RCC 7860 (cell line): ENCODE measurements around the gene WFS1.
A peak's percentile ranks its signal among the peaks of the same experiment; 100 is the strongest.

ENCODE experiments used
- DNase-seq: peaks from one replicate; pipeline ENCODE4 v3.0.0-alpha.2; 2015; ENCODE audit warnings: low spot score
- FAIRE-seq: peaks from 2 replicates; lab custom pipeline; 2012; peaks lifted over from hg19 to GRCh38; lab: Jason Lieb, UNC

WFS1 gene, protein sequence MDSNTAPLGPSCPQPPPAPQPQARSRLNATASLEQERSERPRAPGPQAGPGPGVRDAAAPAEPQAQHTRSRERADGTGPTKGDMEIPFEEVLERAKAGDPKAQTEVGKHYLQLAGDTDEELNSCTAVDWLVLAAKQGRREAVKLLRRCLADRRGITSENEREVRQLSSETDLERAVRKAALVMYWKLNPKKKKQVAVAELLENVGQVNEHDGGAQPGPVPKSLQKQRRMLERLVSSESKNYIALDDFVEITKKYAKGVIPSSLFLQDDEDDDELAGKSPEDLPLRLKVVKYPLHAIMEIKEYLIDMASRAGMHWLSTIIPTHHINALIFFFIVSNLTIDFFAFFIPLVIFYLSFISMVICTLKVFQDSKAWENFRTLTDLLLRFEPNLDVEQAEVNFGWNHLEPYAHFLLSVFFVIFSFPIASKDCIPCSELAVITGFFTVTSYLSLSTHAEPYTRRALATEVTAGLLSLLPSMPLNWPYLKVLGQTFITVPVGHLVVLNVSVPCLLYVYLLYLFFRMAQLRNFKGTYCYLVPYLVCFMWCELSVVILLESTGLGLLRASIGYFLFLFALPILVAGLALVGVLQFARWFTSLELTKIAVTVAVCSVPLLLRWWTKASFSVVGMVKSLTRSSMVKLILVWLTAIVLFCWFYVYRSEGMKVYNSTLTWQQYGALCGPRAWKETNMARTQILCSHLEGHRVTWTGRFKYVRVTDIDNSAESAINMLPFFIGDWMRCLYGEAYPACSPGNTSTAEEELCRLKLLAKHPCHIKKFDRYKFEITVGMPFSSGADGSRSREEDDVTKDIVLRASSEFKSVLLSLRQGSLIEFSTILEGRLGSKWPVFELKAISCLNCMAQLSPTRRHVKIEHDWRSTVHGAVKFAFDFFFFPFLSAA

DNA sequence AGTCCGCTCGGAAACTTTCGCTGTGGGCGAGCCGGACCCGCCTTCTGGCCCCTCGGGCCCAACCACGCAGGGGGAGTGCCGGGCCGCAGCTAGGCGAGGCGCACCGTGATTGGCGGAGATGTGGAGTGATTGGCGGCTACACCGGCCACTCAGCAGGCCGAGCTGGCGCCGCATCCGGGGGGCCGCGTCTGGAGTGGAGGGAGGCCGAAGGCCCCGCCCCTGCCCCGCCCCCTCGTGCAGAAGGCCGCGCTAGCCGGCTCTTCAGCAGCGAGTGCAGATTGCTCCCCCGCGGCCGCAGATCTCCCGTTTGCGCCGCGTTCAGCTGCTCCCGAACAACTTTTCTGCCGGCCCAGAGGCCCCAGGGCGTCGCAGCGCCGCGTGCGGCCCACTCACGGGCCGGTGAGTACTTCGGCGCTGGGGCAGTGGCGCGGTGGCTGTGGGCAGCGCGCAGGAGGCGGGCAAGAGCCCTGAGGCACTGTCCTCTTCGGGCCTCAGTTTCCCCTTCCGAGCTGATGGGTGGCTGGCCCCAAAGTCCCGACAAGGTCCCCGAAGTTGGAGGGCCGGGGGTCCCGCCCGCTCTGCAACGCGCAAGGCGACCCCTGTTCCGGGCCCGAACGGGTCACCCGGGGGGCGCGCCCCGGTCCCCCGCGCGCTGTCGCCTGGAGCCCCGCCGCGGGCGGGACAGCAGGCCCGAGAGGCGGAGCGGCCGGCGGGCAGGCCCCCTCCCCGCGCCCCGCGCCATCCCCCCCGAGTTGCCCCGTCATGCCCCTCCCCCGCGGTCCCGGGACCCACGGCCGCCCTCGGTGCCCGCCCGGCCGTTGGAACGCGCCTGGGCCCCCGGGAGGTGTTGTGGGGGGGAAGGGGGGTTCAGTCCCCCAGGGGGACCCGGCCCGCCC lies at the start of gene WFS1:
TSS of gene WFS1 (plus strand) at position 235 of the 896 bp plus-strand sequence. CDS start 7,606 bp downstream, outside the sequence.
- FAIRE-seq: peak; percentile 60

DNA sequence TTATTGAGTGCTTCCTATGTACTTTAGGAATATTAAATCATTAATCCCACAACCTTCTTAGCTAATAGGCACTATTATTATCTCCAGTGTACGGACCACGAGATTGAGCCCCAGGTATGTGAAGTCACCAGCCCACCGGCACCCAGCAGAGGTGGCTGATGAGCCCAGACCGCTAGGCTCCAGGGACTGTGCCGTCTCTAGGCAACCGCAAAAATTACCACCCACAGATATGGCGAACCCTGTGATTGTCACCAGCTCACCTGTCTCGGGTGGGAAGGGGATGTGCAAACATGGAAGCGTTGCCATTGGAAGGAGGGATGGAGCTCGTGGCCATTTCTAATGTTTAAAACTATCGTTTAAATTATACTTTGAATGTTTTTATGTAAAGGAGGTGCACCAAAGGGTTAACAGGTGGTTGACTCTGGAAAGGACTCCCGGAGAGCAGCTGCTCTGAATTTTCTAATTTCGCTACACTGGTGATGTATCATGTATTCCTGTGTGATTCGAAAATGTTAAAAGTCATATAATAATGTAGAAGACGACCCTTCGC lies 48.3 kb upstream of the WFS1 start:
- no peak for FAIRE-seq
- DNase-seq: no peak

More for the DNA sequence above, at the start of gene WFS1:
- DNase-seq: peak; percentile 94

DNA sequence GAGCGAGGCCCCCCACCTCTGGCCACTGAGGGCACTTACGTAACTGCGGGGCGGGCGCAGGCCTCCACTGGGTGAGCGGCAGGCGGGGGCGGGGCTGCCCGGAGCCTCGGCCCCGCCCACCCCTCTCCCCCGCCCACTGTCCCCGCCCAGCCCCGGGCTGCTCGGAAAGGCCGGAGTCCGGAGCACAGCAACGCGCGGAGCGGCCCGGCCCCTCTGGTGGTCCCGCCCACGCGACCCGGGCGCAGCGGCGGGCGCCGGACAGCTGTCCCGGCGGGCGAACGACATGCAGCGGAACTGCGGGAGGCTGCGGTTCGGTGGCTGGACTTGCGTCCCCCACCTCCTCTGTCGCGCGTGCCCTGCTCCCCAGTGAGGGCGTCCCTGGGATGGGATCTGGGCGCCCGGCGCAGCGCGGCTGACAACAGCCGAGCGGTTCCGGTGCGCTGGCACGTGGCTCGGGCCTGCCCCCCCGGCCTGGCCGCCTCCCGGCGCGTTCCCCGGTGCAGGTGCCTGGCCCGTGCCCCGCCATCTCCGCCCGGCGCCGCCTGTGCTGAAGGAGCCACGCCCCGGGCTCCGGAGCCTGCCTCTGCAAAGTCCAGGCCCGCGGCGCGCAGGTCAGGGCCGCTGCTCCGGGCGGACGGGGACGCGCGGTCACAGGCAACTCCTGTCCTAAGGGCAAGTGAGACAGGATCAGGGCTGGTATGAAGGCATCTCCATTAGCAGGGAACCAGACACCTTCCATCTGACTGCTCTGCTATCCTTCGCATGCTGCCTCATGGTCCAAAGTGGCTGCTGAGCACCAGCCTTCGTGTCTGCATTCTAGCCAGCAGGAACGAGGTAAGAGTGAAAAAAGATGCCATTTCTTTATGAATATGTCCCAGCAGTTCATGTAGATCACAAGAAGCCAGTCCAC lies 47.5 kb upstream of the WFS1 start:
- DNase-seq (no peak), FAIRE-seq (no peak)

DNA sequence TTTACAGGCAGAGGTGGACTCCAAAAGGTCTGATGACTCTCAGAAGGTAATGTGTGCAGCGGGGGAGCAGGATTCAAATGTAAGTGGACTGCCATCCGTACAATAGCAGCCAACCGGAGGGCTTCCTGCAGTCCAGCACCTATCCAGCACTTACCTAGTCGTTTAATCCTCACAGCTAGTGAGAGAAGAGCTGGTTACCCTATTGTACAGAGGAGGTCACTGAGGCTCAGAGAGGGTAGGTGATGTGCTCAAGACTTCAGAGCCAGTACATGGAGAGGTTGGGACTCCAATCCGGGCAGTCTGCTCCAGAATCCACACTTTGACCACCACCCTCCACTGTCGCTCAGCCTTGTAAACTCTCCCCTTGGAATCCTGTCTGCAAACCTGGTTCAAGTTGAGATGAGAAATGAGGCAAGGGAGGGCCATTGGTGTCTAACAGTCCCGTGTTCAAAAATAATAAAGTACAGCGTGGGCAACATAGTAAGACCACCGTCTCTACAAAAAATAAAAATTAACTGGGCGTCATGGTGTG lies 46.8 kb upstream of the WFS1 start:
- FAIRE-seq: no peak
- DNase-seq: no peak

DNA sequence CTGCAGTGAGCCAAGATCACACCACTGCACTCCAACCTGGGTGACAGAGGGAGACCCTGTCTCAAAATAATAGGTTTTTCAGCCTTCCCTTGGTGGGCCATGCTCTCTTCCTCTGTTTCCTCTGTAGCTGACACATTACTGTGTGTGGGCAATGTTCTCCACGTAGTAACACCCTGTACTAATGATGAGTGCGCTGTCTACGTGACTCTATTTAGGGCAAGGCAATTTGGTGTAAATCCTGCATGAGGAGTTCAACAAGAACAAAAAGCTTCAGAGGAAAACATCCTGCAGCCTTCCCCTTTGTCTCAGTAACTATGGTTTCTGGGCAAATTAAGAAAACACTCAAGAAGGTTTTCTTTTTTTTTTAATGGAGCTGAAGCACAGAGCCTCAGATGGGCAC lies 44.9 kb upstream of the WFS1 start:
- no peak for FAIRE-seq

DNA sequence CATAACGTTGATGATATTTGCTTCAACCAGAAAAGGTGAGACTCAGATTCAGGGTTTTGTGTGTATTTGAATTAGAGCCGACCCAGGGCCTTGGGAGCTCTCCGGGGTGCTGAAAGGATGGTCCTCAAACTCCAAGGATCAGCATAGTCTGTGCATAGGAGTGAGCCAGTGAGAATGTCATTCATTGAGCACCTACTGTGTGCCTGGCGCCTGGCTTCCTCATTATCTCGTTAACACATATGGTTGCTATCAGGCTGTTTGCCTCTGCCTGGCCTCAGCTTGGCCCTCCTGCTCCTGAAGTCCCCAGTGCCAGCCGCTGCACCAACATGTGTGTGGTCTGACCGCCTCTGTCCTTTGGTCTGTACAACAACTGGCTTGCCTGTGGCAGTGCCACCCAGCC lies 44.2 kb upstream of the WFS1 start:
- no peak for DNase-seq
- FAIRE-seq: no peak

More for the DNA sequence above, 44.9 kb upstream of the WFS1 start:
- no peak for DNase-seq

DNA sequence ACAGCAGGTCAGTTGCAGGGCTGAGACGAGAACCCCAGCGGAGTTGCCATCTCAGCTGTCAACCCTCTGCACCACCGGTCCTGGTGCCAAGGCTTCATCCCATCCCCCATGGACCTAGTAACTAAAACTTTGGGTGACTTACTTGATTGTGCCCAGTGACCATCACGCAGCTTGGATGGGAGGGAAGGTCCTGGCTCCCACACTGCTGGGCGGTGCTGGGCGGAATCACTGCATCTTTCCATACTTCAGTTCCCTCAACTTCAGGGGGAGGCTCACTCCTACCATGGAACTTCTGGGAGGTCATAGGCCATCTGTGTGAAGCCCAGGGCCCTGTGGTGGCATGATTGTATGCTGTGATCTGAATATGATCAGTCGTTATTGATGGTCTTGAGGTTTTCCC lies 43.1 kb upstream of the WFS1 start:
- DNase-seq (no peak), FAIRE-seq (no peak)

DNA sequence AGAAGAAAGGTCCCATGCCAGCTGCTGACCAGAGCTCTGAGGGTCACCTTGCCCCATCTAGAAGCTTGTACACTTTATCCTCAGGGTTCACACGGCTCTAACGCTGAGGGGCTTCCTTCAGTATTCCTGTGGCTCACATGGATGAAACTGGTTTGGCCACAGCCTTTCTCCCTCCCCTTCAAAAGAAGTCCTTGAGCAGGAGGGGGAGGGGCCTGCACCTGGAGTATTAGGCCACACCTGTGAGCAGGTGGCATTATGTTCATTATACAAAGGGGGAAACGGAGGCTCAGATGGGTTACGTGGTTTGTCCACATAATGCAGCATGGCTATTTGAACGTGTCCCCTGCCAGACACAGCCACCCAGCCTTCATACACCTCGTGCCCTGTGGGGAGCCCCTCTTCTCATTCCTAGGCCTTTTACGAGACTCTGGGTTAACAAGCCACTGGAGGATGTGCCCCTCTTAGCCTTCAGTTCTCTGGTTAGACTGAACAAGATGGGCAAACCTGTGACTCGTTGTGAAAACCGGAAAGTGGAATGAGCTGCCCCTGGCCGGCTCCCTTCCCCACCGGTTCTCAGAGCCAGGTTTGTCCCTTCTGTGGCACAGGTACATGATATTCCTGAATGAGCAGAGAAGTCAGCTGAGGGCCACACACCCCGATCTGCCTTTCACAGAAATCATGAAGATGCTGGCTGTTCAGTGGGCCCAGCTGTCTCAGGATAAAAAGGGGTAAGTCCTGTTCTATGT lies 42.1 kb upstream of the WFS1 start:
- FAIRE-seq: no peak
- DNase-seq: no peak

DNA sequence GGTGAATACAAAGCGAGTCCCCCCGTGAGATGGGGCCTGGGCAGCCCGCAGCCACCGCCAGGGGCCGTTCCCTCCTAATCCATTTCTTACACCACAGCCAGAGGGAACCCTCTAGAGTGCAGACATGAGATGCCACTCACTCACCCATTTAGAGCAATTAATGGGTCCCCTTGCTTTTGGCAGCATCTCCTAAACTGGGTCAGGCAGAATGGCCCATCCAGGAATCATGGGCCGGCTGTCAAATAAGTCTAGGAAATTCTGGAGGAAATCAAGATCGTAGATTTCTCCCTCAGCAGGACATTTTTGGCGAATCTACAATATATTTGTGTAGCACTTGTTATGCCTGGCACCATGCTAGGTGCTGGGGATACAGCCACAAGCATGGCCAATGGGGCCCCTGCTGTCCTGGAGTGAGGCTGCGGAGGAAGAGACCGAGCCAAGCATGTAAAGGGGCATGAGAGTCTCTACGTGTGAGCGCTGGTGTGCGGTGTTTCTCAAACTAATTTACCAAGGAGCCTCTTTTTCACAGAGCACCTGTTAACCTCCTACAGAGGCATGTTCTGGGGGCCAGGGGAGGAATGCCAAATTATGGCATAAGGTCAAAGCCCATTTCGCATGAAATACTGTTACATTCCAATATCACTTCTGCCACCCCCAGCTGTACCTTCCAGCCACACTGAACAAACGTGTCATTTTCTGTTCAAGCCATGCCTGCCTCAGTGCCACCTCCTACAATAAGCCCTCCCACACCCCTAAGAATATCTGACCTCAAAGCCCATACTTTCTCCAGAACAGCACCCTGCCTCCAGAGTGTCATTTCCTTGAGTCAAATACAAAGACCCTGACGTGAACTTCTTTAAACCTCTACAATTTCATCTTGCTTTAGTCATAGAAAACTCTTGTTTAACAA lies 41.2 kb upstream of the WFS1 start:
- DNase-seq (no peak), FAIRE-seq (no peak)

DNA sequence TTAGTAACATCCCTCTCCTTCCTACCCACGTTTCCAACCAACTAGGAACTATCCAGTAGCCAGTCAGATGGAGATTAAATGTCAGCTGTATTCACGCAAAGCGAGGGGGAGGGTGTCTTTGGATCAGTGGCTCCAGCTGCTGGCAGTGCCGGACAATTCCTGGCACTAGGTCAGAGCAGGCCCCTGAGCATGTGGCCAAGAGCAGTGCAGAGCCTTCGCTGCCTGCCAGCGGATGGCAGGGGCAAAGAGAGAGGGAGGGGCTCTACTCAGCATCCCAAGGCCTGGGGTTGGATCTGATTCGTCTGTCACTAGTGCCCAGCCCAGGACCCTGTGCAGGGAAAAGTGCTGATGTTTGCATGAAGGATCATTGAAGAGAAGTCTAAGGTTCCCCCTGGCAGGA lies 40.6 kb upstream of the WFS1 start:
- FAIRE-seq (no peak), DNase-seq (no peak)

DNA sequence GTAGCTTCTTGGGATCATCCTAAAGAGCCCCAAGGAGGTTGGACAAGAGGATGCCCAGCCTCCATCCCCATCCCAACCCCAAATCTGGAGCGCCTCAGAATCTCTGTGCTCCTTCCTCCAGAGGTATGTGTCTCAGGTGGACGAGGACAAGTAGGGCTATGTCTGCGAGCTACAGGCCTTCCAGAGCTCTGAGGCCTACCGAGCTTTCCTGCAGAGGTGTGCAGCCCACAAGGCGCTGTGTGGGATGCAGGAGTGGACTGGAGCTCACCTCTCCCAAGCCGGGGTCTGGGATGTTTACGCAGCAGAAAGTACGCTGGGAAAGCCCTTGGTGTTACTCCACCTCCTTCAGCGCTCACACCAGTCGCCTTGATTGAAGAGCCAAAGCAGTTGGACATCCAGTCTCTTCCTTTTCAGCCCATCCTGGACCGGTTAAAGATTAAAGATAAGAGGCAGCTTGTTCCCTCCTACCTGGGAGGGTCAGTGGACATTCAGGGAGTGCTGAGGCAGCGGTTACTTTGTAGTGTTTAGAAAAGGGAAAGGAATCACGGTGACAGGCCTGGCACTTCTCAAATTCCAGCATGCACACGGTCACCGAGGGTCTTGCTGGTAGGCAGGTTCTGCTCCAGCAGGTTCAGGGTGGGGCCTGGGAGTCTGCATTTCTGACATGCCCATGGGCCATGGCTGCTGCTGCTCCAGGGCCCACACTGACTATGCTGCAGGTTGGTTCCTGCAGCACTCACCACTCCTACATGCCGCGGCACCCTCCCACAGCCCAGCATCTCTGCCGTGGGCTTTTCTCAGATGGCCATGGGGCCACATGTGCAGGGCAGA lies 39.8 kb upstream of the WFS1 start:
- FAIRE-seq (no peak), DNase-seq (no peak)

DNA sequence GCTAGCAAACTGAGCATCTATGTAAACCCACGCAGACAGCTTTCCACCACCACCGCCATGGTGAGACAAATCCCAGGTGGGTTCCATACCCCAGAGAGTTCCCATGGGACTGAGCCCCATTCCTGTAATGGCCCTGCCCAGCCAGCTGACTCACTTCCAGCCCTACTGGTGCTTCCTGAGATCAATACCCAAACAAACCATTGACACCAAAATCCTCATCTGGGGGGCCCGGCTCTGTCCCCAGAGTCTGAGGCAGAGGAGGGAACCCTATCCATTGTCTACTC lies 39.2 kb upstream of the WFS1 start:
- no peak for FAIRE-seq
- no peak for DNase-seq

DNA sequence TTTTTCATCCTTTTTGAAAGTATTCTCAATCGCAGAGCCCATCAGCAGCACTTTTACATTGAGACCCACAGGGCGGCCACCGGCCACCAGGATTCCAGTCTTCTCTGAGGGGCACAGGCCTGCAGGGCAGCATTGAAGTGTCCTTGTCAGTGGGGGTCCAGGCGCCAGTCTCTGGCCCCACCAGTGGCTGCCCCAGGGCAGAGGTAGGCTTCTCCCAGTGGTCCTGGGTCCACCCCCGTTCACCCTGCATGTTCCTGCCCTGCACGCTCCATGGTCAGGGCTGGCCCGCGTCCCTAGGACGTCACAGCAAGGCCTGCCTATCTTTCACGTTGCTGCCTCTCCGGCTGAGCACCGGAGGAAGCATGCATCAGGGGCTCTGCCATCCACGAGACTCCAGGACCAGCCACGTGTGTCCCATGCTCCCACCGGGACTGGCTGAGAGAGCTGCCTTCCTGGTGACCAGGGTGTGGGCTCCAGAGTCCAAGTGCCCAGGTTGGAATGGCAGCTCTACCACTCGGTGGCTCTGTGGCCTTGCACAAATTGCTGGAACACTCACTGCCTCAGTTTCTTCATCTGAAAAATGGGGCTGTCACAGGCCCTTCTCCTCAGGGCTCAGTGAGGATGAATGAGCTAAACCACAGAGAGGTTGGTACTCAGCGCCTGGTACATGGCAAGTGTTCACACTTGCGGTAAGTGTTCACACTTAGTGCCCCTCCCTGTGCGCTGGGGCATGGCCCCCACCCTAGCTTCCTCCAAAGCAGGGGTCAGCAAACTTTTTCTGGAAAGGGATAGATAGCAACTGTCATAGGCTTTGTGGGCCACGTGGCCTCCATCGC lies 38.6 kb upstream of the WFS1 start:
- FAIRE-seq (no peak), DNase-seq (no peak)

DNA sequence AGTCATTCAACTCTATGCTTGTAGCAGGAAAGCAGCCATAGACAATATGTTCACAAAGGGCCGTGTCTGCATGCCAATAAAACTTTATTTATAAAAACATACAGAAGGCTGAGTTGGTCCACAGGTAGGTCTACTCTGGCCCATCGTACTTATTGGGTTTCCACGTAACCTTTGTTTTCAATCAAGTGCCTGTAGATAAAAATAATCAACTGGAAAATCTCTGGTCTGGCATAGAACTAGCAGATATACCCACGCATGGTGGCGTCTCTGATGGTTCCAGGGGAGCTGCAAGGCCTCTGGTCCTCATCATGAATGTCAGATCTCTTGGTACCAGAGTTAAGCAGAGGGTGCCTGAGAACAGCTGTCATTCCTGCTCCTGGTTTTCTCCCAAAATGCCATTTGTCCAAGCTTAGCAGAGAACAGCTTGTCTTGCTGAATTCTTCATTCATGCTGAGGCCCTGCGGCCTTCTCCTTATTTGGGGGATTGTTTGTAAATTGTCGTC lies 37.9 kb upstream of the WFS1 start:
- FAIRE-seq (no peak), DNase-seq (no peak)

DNA sequence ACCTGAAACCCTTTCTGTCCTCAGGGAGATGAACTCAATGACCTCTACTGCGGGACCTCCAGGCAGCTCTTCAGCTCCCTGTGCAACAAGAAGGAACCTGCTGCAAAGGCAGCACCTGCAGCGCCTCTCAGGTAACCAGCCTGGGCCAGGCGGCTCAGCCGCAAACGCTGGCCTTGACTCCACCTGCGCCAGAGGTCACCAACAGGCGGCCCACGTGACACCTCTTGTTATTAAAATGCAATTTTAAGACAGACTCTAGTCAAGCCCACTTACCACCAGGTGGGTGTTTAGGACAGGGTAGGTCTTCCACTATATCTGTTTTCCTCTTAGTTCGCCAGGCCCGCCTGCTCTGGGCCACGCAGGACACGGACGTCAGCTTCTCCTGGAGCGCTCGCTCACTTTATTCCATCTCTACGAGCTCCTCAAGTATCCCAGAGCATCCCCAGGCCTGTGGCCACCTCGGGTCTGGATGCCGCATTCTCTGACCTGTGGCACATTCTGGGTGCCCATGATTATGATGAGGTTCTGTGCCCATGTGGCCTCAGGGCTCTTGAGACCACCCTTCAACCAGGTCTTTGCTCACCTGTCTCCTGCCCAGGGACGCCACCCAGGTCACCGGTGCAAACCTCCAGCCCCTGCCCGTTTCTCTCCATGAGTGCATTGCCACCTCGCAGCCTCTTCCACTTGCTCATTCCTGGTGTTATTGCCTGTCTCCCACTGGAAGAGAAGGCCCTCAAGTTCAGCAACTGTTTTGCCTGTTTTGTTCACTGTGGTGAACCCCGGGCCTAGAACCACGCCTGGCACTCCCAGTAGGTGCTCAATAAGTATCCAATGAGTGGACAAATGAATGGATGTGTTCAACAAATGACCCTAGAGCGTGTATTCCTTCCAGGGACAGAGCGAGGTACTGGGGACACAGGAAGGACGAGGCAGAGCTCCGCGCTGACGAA lies 36.5 kb upstream of the WFS1 start:
- DNase-seq (no peak), FAIRE-seq (no peak)
